Thyroid gland (tissue), 4 donors: ENCODE data around the gene SH3TC2. TPM values are rescaled to one million over a fixed set of nuclear protein-coding genes. Genes with fewer than 3 reads are reported as not detected.

ENCODE experiments used
- DNase-seq, 2 donors: peaks; one replicate each; pipeline ENCODE4 v3.0.0-alpha.2; 2019
- H3K27ac ChIP-seq, 3 donors: fragments of 200-600 bp; sonication (generic); 1 replicate in 2 of 3; 2 replicates in 1 of 3; pipeline ENCODE4 v1.5.1; 2016 to 2019; ENCODE audit warnings: mild to moderate bottlenecking in 1 of 3, moderate library complexity in 1 of 3
- H3K27me3 ChIP-seq: fragments of 200-600 bp; sonication (generic); one replicate; pipeline ENCODE4 v1.5.1; 2019
- H3K36me3 ChIP-seq, 2 donors: fragments of 200-600 bp; sonication (generic); one replicate each; pipeline ENCODE4 v1.5.1; 2016 to 2019
- H3K4me1 ChIP-seq, 2 donors: fragments of 200-600 bp; sonication (generic); one replicate each; pipeline ENCODE4 v1.5.1; 2017 to 2019
- H3K4me3 ChIP-seq, 3 donors: fragments of 200-600 bp; sonication (generic); replicated peaks in 1 of 3; 1 replicate in 2 of 3; 2 replicates in 1 of 3; pipeline ENCODE4 v1.5.1; 2016; ENCODE audit warnings: mild to moderate bottlenecking in 1 of 3
- H3K9me3 ChIP-seq: fragments of 200-600 bp; sonication (generic); one replicate; pipeline ENCODE4 v1.5.1; 2017
- POLR2A ChIP-seq, 2 donors: fragments of 450-650 bp; IDR thresholded peaks; one replicate each; pipeline ENCODE4 v1.6.1; 2017; ENCODE audit warnings: antibody characterized with exemption in 2 of 2, mild to moderate bottlenecking in 2 of 2, moderate library complexity in 1 of 2
- WGBS, 2 donors: methylation state at CpG; one replicate each; pipeline ENCODE4 v1.1.5; 2017; 5-methylcytosine and 5-hydroxymethylcytosine counted together
- intact Hi-C: fragments of 100-400 bp; cut with DNase I; formaldehyde crosslinking; loops from one replicate; pipeline ENCODE4 v1.15.1; 2023
- total RNA-seq, 4 donors: library from RNA; depleted of rRNA; stranded (reverse); fragments of >200 nt; gene quantifications; one replicate each; pipeline ENCODE4 v1.2.3, GENCODE V29; 2016
- TF ChIP-seq, protein P1 (sequence below), 6 experiments: fragments of 200-600 bp in 3 of 6; fragments of 450-650 bp in 3 of 6; sonication (generic) in 3 of 6; IDR thresholded peaks; one replicate each; pipeline ENCODE4 v1.5.1; 2016 to 2019; ENCODE audit warnings: antibody characterized with exemption in 6 of 6, mild to moderate bottlenecking in 2 of 6, inconsistent platforms in 1 of 6, moderate library complexity in 1 of 6

The SH3TC2 gene
- total RNA-seq, 4 donors from 2014 or later: 0.83 to 2.0 (median 1.5) TPM

DNA sequence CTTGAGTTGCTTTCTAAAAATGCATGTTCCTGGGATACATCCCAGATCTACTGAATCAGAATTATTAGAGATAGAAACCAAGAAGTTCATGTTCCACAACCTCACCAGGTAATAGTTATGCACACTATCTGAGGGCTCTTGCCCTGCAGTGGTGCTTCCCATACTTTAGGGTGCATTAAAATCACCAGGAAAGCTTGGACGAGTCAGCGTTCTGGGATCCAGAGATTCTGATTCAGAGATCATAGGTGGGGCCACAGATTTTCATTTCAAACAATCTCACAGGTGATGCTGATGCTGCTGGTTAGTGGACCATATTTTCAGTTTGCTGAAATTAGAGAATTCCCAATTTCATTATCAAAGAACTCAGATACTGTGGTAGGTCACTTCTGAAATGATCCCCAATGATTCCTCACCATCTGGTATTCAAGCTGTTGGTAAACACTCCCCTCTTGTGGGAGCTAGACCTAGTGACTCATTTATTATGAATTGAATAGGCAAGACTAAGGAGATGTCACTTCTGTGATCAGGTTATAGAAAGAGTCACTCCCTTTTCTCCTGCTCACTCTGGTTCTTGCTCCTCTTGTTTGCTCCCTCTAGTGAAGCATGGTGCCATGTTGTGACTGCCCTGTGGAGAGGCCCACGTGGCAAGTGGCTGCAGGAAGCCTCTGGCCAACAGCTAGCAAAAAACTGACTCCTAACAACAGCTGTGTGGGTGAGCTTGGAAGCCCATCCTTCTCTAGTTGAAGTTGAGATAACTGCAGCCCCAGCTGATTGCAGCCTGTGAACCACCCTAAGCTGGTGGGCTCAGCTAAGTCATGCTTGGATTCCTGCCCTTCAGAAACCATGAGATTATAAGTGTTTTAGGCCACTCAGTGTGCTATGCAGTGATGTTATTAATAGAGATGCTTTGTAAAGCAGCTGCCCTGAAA is 59.8 kb downstream of the SH3TC2 start:
- Histone ChIP-seq H3K36me3 (no peaks in the 10 kb centered on the region), H3K4me1 (no peaks in the 10 kb centered on the region), H3K27ac (no peak overlapping the region), H3K4me3 (no peak overlapping the region), H3K9me3 (no peaks in the 10 kb centered on the region), H3K27me3 (no peaks in the 10 kb centered on the region)
- TF ChIP-seq POLR2A (IDR thresholded peaks at IDR 0.05): no peak
- TF ChIP-seq, protein P1, sequence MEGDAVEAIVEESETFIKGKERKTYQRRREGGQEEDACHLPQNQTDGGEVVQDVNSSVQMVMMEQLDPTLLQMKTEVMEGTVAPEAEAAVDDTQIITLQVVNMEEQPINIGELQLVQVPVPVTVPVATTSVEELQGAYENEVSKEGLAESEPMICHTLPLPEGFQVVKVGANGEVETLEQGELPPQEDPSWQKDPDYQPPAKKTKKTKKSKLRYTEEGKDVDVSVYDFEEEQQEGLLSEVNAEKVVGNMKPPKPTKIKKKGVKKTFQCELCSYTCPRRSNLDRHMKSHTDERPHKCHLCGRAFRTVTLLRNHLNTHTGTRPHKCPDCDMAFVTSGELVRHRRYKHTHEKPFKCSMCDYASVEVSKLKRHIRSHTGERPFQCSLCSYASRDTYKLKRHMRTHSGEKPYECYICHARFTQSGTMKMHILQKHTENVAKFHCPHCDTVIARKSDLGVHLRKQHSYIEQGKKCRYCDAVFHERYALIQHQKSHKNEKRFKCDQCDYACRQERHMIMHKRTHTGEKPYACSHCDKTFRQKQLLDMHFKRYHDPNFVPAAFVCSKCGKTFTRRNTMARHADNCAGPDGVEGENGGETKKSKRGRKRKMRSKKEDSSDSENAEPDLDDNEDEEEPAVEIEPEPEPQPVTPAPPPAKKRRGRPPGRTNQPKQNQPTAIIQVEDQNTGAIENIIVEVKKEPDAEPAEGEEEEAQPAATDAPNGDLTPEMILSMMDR (IDR thresholded peaks at IDR 0.05): peak in 2 of 6 experiments; percentile 10 to 11
- intact Hi-C loops: loop anchor here (10.0 kb wide), 1 partner anchor 88 kb away; no protein-coding TSS in a partner anchor
- 70 to 73% methylated on average over 3 of the region's 3 CpGs for WGBS, 2 donors
- peak in 1 of 2 donors; percentile 21 for DNase-seq

DNA sequence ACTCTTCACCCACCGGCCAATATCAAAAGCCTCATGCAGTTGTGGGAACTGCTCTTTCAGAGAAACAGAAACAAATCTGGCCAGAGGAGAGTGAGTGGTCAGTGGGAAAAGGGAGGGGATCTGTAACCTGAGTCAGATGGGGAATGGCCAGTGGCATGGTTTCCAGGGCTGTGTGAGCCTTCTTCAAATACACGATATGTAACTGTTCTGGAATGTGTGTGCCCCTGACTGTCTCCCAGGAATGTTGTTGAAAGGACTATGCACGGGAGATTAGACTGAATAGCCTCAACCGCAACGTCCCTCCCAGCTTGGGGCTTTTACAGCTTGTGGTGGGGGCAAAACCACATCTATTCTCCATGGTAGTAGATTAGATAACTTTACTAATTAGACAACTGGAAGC is 60.8 kb downstream of the SH3TC2 start:
- Histone ChIP-seq H3K27ac (no peak overlapping the region), H3K9me3 (no peaks in the 10 kb centered on the region), H3K36me3 (no peaks in the 10 kb centered on the region), H3K4me3 (no peak overlapping the region), H3K27me3 (no peaks in the 10 kb centered on the region), H3K4me1 (no peaks in the 10 kb centered on the region)
- TF ChIP-seq, protein P1 (IDR thresholded peaks at IDR 0.05): no peak
- no peak for TF ChIP-seq POLR2A (IDR thresholded peaks at IDR 0.05)
- WGBS, 2 donors: 24 to 26% methylated on average over 5 of the region's 5 CpGs
- intact Hi-C loops: loop anchor here (10.0 kb wide), 1 partner anchor 87 kb away; no protein-coding TSS in a partner anchor
- DNase-seq: peak in 1 of 2 donors; percentile 37

DNA sequence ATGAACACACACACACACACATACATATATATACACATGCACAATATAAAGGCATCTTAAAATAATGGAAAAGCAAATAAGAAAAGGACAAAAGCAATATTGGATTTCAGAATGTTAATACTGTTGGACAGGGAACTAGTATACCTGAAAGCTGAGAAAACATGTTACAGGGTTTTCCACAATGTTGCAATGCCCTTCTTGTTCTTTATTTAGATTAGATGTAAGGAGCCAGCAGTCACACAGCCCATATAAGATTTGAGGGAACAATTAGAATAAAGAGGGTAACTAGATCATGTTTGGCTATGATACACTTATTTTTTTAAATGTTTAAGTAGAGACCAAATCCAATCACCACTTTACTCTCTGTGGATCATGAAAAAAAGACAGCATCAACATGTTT is 61.7 kb downstream of the SH3TC2 start:
- Histone ChIP-seq H3K27me3 (no peaks in the 10 kb centered on the region), H3K36me3 (no peaks in the 10 kb centered on the region), H3K27ac (no peak overlapping the region), H3K4me3 (no peak overlapping the region), H3K4me1 (no peaks in the 10 kb centered on the region), H3K9me3 (no peaks in the 10 kb centered on the region)
- no peak for DNase-seq
- TF ChIP-seq POLR2A (IDR thresholded peaks at IDR 0.05): no peak
- TF ChIP-seq, protein P1 (IDR thresholded peaks at IDR 0.05): no peak
- intact Hi-C loops: loop anchor here (10.0 kb wide), 1 partner anchor 86 kb away; no protein-coding TSS in a partner anchor

DNA sequence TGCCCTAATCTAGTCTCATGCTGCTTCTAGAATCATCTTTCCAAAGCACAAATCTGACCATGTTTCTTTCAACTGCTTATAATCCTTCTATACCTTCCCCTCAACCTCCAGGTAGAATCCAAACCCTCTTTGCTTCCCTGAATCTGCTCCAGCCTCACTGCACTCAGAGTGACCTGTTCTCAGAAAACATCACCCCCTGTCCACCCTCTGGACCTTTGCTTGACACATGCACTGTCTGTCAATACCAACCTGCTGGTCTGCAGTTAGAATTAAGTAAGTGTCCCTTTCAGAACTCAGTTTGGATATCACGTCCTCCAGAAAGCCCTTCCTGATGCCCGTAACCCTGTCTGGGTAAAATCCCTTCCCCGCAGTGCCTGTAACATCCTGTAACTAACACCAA is 63.1 kb downstream of the SH3TC2 start:
- intact Hi-C loops: loop anchor here (10.0 kb wide), 3 partner anchors 85 to 265 kb away; partner anchors contain the start of gene ADRB2
- Histone ChIP-seq H3K36me3 (no peaks in the 10 kb centered on the region), H3K27ac (no peak overlapping the region), H3K4me3 (no peak overlapping the region), H3K4me1 (no peaks in the 10 kb centered on the region), H3K9me3 (no peaks in the 10 kb centered on the region), H3K27me3 (no peaks in the 10 kb centered on the region)
- TF ChIP-seq, protein P1 (IDR thresholded peaks at IDR 0.05): no peak
- WGBS, 2 donors: 81 to 85% methylated on average over 3 of the region's 3 CpGs
- DNase-seq: no peak
